ENCODE data around the gene REG3G. TPM values are rescaled to one million over a fixed set of nuclear protein-coding genes. Genes with fewer than 3 reads are reported as not detected.

The REG3G gene
- total and polyA plus RNA-seq, 2 of the 4 experiments (the other 2 are of a cell fraction), result not detected

DNA sequence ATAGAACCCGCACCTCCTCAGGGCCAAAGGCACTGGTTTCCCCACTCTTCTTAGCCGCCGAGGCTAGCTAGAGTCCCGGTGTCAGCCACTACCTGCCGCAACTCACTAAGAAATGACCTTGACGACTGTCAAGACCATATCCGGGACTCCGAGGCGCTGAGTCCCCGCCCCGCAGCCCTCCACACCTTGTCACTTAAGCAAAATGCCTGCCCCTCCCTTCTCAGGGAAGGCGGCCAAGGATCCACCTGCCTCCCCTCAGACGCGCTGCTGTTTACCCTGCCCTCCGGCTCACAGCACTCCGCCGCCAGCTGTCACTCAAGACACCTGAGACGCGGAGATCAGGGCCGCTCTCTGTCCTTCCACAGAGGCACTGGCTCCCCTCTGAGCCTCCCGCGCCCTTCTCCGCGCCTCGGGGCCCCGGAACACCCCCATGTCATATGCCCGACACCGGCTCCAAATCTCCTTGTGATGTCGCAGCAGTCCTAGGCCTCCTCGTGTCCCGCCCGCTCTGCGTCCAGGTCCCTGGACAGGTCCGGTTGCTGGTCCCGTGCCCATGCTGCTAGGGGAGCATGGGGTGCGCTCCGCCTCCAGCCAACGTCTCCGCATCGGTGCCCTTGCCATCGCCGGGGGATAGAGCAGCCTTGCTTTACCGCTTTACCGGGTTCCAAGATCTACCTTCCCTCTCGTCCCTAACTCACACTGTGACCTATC lies 32.5 kb upstream of the REG3G start:
- H3K4me2 ChIP-seq (ENCODE audit: low read depth, low read length), result no peak overlapping the region
- no peak overlapping the region for H3K4ac ChIP-seq (ENCODE audit: low read depth, low read length)
- H4K5ac ChIP-seq (ENCODE audit: low read depth, low read length), result no peak overlapping the region
- BruUV-seq (replicated peaks), result no TSS peak
- no peak overlapping the region for H2AFZ ChIP-seq (replicated peaks; ENCODE audit: low read length, poor library complexity)
- H2BK5ac ChIP-seq (ENCODE audit: low read depth, low read length, poor library complexity, severe bottlenecking), result no peak overlapping the region
- no peak overlapping the region for H3K14ac ChIP-seq (replicated peaks; ENCODE audit: low read depth, low read length)
- 12% methylated on average over 8 of the region's 45 CpGs; no CpG with 5 or more reads in 1 of the 2 experiments for WGBS, 2 experiments (ENCODE audit: extremely low coverage in 2 of 2, insufficient read length in 1 of 2)
- H4K8ac ChIP-seq (ENCODE audit: low read depth in 2 of 2, low read length in 2 of 2), result no peak overlapping the region
- intact Hi-C loops (cut with micrococcal nuclease), result no loop called here
- no peak overlapping the region for H3K4me3 ChIP-seq (ENCODE audit: insufficient read depth, low read depth, low read length)
- H2AK9ac ChIP-seq (replicated peaks; ENCODE audit: low read depth, low read length, poor library complexity), result no peak overlapping the region
- H3K79me1 ChIP-seq (ENCODE audit: low read depth in 1 of 2, low read length in 2 of 2), result no peaks in the 10 kb centered on the region
- CTCF ChIA-PET, result no interaction called here
- H3K9ac ChIP-seq (ENCODE audit: low read depth, low read length), result no peak overlapping the region
- H3K23ac ChIP-seq (ENCODE audit: low read depth, low read length), result no peak overlapping the region
- no peaks in the 10 kb centered on the region for H3K36me3 ChIP-seq (ENCODE audit: control insufficient read depth, insufficient read depth, low read length)
- no peak overlapping the region for H2BK20ac ChIP-seq (ENCODE audit: low read depth, low read length)
- H2BK120ac ChIP-seq (ENCODE audit: low read depth, low read length), result no peak overlapping the region
- in situ Hi-C loops (cut with MboI; ENCODE audit: low sequenced_read_pairs), result no loop called here
- H3K27me3 ChIP-seq (ENCODE audit: control insufficient read depth, insufficient read depth, low read length), result no peaks in the 10 kb centered on the region
- H3K9me1 ChIP-seq (ENCODE audit: insufficient read depth, low read length), result no peaks in the 10 kb centered on the region
- peaks cover 2% of the 10 kb centered on the region; the same call in 1 of the 2 replicates for H3K9me3 ChIP-seq (ENCODE audit: control insufficient read depth, insufficient read depth, low read length)
- no peak overlapping the region for H4K91ac ChIP-seq (ENCODE audit: insufficient read depth, low read depth, low read length)
- TF ChIP-seq MAFK (IDR thresholded peaks at IDR 0.05; ENCODE audit: low read depth, low read length), result no peak
- no peak for TF ChIP-seq USF2 (IDR thresholded peaks at IDR 0.05; ENCODE audit: low read depth, low read length)
- no peak for TF ChIP-seq SMC3 (IDR thresholded peaks at IDR 0.05; ENCODE audit: low read depth, low read length)
- TF ChIP-seq CEBPB (IDR thresholded peaks at IDR 0.05; ENCODE audit: low read depth, low read length), result no peak
- TF ChIP-seq CHD1 (IDR thresholded peaks at IDR 0.05; ENCODE audit: low read depth, low read length), result no peak
- TF ChIP-seq RCOR1 (IDR thresholded peaks at IDR 0.05; ENCODE audit: insufficient replicate concordance, low read length), result no peak
- TF ChIP-seq FOS (IDR thresholded peaks at IDR 0.05; ENCODE audit: low read depth, low read length), result no peak
- no peak overlapping the region for H3K27ac ChIP-seq (ENCODE audit: insufficient read depth, low read length)
- no peak for ATAC-seq (ENCODE audit: low read depth)
- no peak overlapping the region for H2BK15ac ChIP-seq (ENCODE audit: low read depth, low read length)
- H3K4me1 ChIP-seq (ENCODE audit: control insufficient read depth, insufficient read depth, low read length), result no peaks in the 10 kb centered on the region
- no peak overlapping the region for H2AK5ac ChIP-seq (ENCODE audit: low read depth, low read length)
- dilution Hi-C loops (cut with HindIII; ENCODE audit: low sequenced_read_pairs, unreplicated experiment), result no loop called here
- no peak overlapping the region for H3K18ac ChIP-seq (ENCODE audit: low read depth, low read length)
- H3K56ac ChIP-seq (ENCODE audit: extremely low read depth, insufficient read depth, low read length), result no peak overlapping the region
- POLR2A ChIA-PET (ENCODE audit: unreplicated experiment), result no interaction called here
- no peaks in the 10 kb centered on the region for H4K20me1 ChIP-seq (ENCODE audit: insufficient read depth, low read length)
- no peak for DNase-seq

Data from IMR-90 (cell line).